Astrocyte (in vitro differentiated cells and primary cell): ENCODE results near the gene ITM2A. TPM values are rescaled to one million over a fixed set of nuclear protein-coding genes. Genes with fewer than 3 reads are reported as not detected.

Experiments used
- DNase-seq: peaks from one replicate; pipeline ENCODE4 v3.0.0-alpha.2; 2010; ENCODE audit warnings: low read depth
- FAIRE-seq: peaks from 2 replicates; lab custom pipeline; 2011; peaks lifted over from hg19 to GRCh38; lab: Jason Lieb, UNC
- H2AFZ ChIP-seq: 2 replicates; pipeline ENCODE4 v1.6.0; 2012; ENCODE audit warnings: low read depth, low read length, inconsistent platforms
- H3K27ac ChIP-seq: 2 replicates; pipeline ENCODE4 v1.5.1; 2011; ENCODE audit warnings: low read depth, low read length, inconsistent platforms
- H3K27me3 ChIP-seq: 2 replicates; pipeline ENCODE4 v1.6.0; 2011; ENCODE audit warnings: low read length, inconsistent platforms; ENCODE audit not compliant: insufficient read depth
- H3K36me3 ChIP-seq: 2 replicates; pipeline ENCODE4 v1.5.1; 2011; ENCODE audit warnings: low read length, inconsistent platforms; ENCODE audit not compliant: insufficient read depth
- H3K4me1 ChIP-seq: 2 replicates; pipeline ENCODE4 v1.5.1; 2011; ENCODE audit warnings: low read length, inconsistent platforms; ENCODE audit not compliant: insufficient read depth
- H3K4me2 ChIP-seq: 2 replicates; pipeline ENCODE4 v1.6.0; 2012; ENCODE audit warnings: low read length, inconsistent platforms
- H3K4me3 ChIP-seq: 2 replicates; pipeline ENCODE4 v1.5.1; 2011; ENCODE audit warnings: low read depth, mild to moderate bottlenecking, low read length, inconsistent platforms; ENCODE audit not compliant: insufficient read depth
- H3K79me2 ChIP-seq: 2 replicates; pipeline ENCODE4 v1.6.0; 2012; ENCODE audit warnings: mild to moderate bottlenecking, low read length, inconsistent platforms; ENCODE audit not compliant: insufficient read depth
- H3K9ac ChIP-seq: 2 replicates; pipeline ENCODE4 v1.6.0; 2012; ENCODE audit warnings: mild to moderate bottlenecking, low read length, inconsistent platforms
- H3K9me3 ChIP-seq: 2 replicates; pipeline ENCODE4 v1.5.1; 2012; ENCODE audit warnings: low read depth, mild to moderate bottlenecking, low read length, inconsistent platforms; ENCODE audit not compliant: insufficient read depth
- H4K20me1 ChIP-seq: 2 replicates; pipeline ENCODE4 v1.6.0; 2012; ENCODE audit warnings: low read length, inconsistent platforms; ENCODE audit not compliant: insufficient read depth
- H3K27ac Mint-ChIP-seq: one replicate; pipeline ENCODE4 v1.8.0; 2021; ENCODE audit warnings: mild to moderate bottlenecking, mixed read lengths; ENCODE audit not compliant: unreplicated experiment
- H3K27me3 Mint-ChIP-seq: one replicate; pipeline ENCODE4 v1.8.0; 2021; ENCODE audit warnings: low read depth, mixed read lengths; ENCODE audit not compliant: unreplicated experiment
- H3K36me3 Mint-ChIP-seq: one replicate; pipeline ENCODE4 v1.8.0; 2021; ENCODE audit warnings: low read depth, mixed read lengths; ENCODE audit not compliant: unreplicated experiment
- H3K4me1 Mint-ChIP-seq: one replicate; pipeline ENCODE4 v1.8.0; 2021; ENCODE audit warnings: low read depth, mixed read lengths; ENCODE audit not compliant: unreplicated experiment
- H3K4me3 Mint-ChIP-seq: one replicate; pipeline ENCODE4 v1.8.0; 2021; ENCODE audit warnings: mild to moderate bottlenecking, moderate library complexity, mixed read lengths; ENCODE audit not compliant: unreplicated experiment
- H3K9me3 Mint-ChIP-seq: one replicate; pipeline ENCODE4 v1.8.0; 2021; ENCODE audit warnings: mild to moderate bottlenecking, mixed read lengths; ENCODE audit not compliant: unreplicated experiment
- CTCF ChIP-seq: IDR thresholded peaks from 2 replicates; pipeline ENCODE4 v1.5.1; 2011; ENCODE audit warnings: low read depth, mild to moderate bottlenecking, inconsistent platforms, low read length, moderate library complexity; ENCODE audit not compliant: insufficient read depth
- EZH2 ChIP-seq: IDR thresholded peaks from 2 replicates; pipeline ENCODE4 v1.6.1; 2012; ENCODE audit warnings: mild to moderate bottlenecking, low read length, inconsistent platforms; ENCODE audit not compliant: insufficient read depth
- total RNA-seq: library from RNA; stranded (reverse); gene quantifications from 2 replicates; pipeline ENCODE4 v1.2.1, GENCODE V29; 2021

The ITM2A gene
- total RNA-seq, 1 donor from 2014 or later: 40.7 TPM

- Histone ChIP-seq H4K20me1 (no peaks in the 10 kb centered on the region), H3K36me3 (no peaks in the 10 kb centered on the region), H3K9ac (no peak overlapping the region), H3K4me1 (no peaks in the 10 kb centered on the region), H3K4me3 (no peak overlapping the region), H3K27ac (no peak overlapping the region), H3K4me2 (no peak overlapping the region), H3K79me2 (no peaks in the 10 kb centered on the region), H2AFZ (no peak overlapping the region), H3K9me3 (no peaks in the 10 kb centered on the region), H3K27me3 (no peaks in the 10 kb centered on the region)
- no peaks in the 10 kb centered on the region for H3K27me3 Mint-ChIP-seq
- no peak for DNase-seq
- H3K4me1 Mint-ChIP-seq: no peaks in the 10 kb centered on the region
- TF ChIP-seq EZH2: no peak
- no peak for TF ChIP-seq CTCF
- no peak overlapping the region for H3K4me3 Mint-ChIP-seq
- H3K9me3 Mint-ChIP-seq: no peaks in the 10 kb centered on the region
- no peak for FAIRE-seq
- no peak overlapping the region for H3K27ac Mint-ChIP-seq
- no peaks in the 10 kb centered on the region for H3K36me3 Mint-ChIP-seq
These were observed 41.6 kb upstream of the ITM2A start for GRCh38 chrX:79408623-79409322.

GRCh38 chrX:79400623-79401022 is 33.5 kb upstream of the ITM2A start:
- H3K36me3 ChIP-seq: no peaks in the 10 kb centered on the region
- no peak overlapping the region for H3K4me3 Mint-ChIP-seq
- no peaks in the 10 kb centered on the region for H3K36me3 Mint-ChIP-seq
- no peak overlapping the region for H3K27ac ChIP-seq
- no peaks in the 10 kb centered on the region for H4K20me1 ChIP-seq
- H3K4me1 ChIP-seq: no peaks in the 10 kb centered on the region
- H3K9ac ChIP-seq: no peak overlapping the region
- H3K4me1 Mint-ChIP-seq: no peaks in the 10 kb centered on the region
- H3K9me3 Mint-ChIP-seq: no peaks in the 10 kb centered on the region
- no peaks in the 10 kb centered on the region for H3K27me3 ChIP-seq
- H2AFZ ChIP-seq: no peak overlapping the region
- peak; percentile 84 for FAIRE-seq
- no peak overlapping the region for H3K4me2 ChIP-seq
- H3K27me3 Mint-ChIP-seq: no peaks in the 10 kb centered on the region
- no peaks in the 10 kb centered on the region for H3K79me2 ChIP-seq
- H3K4me3 ChIP-seq: no peak overlapping the region
- no peak for DNase-seq
- H3K27ac Mint-ChIP-seq: no peak overlapping the region
- TF ChIP-seq EZH2: no peak
- TF ChIP-seq CTCF: no peak
- no peaks in the 10 kb centered on the region for H3K9me3 ChIP-seq

GRCh38 chrX:79375340-79375739 is 8.2 kb upstream of the ITM2A start:
- Mint-ChIP-seq H3K27ac (no peak overlapping the region), H3K4me1 (no peaks in the 10 kb centered on the region), H3K9me3 (no peaks in the 10 kb centered on the region), H3K36me3 (no peaks in the 10 kb centered on the region), H3K4me3 (no peak overlapping the region), H3K27me3 (no peaks in the 10 kb centered on the region)
- no peak overlapping the region for H3K27ac ChIP-seq
- no peaks in the 10 kb centered on the region for H3K9me3 ChIP-seq
- no peak for DNase-seq
- TF ChIP-seq EZH2 (no peak), CTCF (no peak)
- H3K79me2 ChIP-seq: no peaks in the 10 kb centered on the region
- H2AFZ ChIP-seq: no peak overlapping the region
- no peak overlapping the region for H3K4me2 ChIP-seq
- FAIRE-seq: no peak
- H4K20me1 ChIP-seq: no peaks in the 10 kb centered on the region
- no peak overlapping the region for H3K9ac ChIP-seq
- H3K4me3 ChIP-seq: no peak overlapping the region
- H3K27me3 ChIP-seq: no peaks in the 10 kb centered on the region
- H3K4me1 ChIP-seq: no peaks in the 10 kb centered on the region
- H3K36me3 ChIP-seq: no peaks in the 10 kb centered on the region
